NCI-H82 treated with DMSO at 0.1 percent for 48 hours (cell line): ENCODE results near the gene EID3.

Source experiments
- DNase-seq: peaks from one replicate; lab custom pipeline; 2025; ENCODE audit not compliant: unreplicated experiment; lab: John Stamatoyannopoulos, UW

EID3 gene

DNA sequence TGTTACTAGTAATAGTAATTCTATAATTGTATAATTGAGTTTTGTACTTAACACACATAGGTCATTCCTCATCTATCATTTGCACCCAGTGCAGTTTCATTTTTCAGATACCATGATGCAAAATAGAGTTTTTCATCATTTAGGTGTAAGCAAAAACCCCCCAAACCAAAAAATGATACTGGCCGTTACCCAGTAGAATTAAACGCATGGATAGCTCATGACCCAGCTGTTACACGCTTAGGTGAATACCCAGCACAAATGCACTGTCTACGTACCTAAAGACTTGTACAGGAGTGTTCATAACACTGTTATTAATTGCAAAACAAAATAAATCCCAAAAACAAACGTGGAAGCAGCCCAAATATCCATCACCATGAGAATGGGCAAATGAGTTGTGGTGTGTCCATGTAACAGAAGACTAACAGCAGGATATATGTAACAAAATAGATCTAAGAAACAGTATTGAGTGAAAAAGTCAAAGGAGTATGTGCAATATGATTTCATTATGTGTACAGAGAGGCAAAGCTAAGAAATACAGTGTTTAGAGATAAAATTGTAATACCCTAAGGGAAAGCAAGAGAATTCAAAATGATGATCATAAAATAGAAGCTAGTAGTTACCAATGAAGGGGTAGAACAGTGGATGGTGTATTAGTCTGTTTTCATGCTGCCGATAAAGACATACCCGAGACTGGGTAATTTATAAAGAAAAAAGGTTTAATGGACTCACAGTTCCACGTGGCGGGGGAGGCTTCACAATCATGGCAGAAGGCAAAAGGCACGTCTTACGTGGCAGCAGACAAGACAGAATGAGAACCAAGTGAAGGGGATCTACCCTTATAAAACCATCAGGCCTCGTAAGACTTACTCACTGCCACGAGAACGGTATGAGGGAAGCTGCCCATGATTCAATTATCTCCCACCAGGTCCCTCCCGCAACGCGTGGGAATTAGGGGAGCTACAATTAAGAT is 49.8 kb downstream of the EID3 start:
- DNase-seq, result no peak

GRCh38 chr12:104354167-104354867 is 50.8 kb downstream of the EID3 start:
- DNase-seq, result no peak
